Neutrophil (primary cell): ENCODE results near the gene KIF1C.

Experiments
- H3K27ac ChIP-seq: fragments of 200-600 bp; sonication (generic); 2 replicates; pipeline ENCODE4 v1.5.1; 2016; ENCODE audit warnings: mild to moderate bottlenecking, moderate library complexity
- H3K27me3 ChIP-seq: fragments of 200-600 bp; sonication (generic); 2 replicates; pipeline ENCODE4 v1.6.0; 2016; ENCODE audit warnings: mild to moderate bottlenecking
- H3K36me3 ChIP-seq: fragments of 200-600 bp; sonication (generic); 2 replicates; pipeline ENCODE4 v1.5.1; 2017
- H3K4me1 ChIP-seq, 2 experiments: fragments of 200-600 bp in 1 of 2; sonication (generic) in 1 of 2; 1 replicate in 1 of 2; 2 replicates in 1 of 2; pipeline versions ENCODE4 v1.5.1 to v1.6.1; 2013 to 2016; ENCODE audit warnings: low read depth in 1 of 2, low read length in 1 of 2, mild to moderate bottlenecking in 1 of 2, moderate library complexity in 1 of 2; ENCODE audit not compliant: control insufficient read depth in 1 of 2, insufficient read depth in 1 of 2
- H3K4me3 ChIP-seq, 2 experiments: fragments of 200-600 bp in 1 of 2; sonication (generic) in 1 of 2; 1 replicate in 1 of 2; 2 replicates in 1 of 2; pipeline ENCODE4 v1.5.1; 2013 to 2016; ENCODE audit warnings: low read depth in 1 of 2, low read length in 1 of 2, mild to moderate bottlenecking in 1 of 2, moderate library complexity in 1 of 2
- H3K9me3 ChIP-seq: fragments of 200-600 bp; sonication (generic); 2 replicates; pipeline ENCODE4 v1.5.1; 2016
- TF ChIP-seq, protein P1 (sequence below): fragments of 200-600 bp; sonication (generic); IDR thresholded peaks from 2 replicates; pipeline ENCODE4 v1.5.1; 2016; ENCODE audit warnings: antibody characterized with exemption

Gene KIF1C

DNA sequence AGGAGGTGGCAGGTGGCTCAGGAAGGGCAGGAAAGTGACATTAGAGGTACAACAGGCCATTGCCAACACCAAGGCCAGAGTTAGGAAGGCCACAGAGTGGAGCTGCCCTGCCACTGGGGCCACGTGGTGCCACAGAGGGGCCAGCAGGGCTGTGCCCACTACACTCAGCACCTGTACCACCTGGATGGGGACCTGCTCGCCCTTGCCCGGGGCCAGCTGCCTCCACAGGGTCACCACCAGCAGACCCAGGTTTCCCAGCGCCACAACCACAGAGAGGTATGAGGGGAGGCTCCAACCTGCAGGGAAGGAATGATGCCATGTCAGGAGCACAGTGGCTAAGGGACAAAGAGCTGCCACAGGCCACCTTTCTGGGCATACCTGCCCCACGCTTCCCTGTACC, 36.3 kb downstream of the KIF1C start:
- no peak overlapping the region for H3K27ac ChIP-seq
- H3K36me3 ChIP-seq: no peaks in the 10 kb centered on the region
- no peaks in the 10 kb centered on the region for H3K9me3 ChIP-seq
- H3K4me3 ChIP-seq: no peak overlapping the region
- H3K27me3 ChIP-seq: peaks cover 41% of the 10 kb centered on the region
- TF ChIP-seq, protein P1, sequence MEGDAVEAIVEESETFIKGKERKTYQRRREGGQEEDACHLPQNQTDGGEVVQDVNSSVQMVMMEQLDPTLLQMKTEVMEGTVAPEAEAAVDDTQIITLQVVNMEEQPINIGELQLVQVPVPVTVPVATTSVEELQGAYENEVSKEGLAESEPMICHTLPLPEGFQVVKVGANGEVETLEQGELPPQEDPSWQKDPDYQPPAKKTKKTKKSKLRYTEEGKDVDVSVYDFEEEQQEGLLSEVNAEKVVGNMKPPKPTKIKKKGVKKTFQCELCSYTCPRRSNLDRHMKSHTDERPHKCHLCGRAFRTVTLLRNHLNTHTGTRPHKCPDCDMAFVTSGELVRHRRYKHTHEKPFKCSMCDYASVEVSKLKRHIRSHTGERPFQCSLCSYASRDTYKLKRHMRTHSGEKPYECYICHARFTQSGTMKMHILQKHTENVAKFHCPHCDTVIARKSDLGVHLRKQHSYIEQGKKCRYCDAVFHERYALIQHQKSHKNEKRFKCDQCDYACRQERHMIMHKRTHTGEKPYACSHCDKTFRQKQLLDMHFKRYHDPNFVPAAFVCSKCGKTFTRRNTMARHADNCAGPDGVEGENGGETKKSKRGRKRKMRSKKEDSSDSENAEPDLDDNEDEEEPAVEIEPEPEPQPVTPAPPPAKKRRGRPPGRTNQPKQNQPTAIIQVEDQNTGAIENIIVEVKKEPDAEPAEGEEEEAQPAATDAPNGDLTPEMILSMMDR: no peak
- H3K4me1 ChIP-seq: peaks cover 27 to 30% of the 10 kb centered on the region in 2 experiments

DNA sequence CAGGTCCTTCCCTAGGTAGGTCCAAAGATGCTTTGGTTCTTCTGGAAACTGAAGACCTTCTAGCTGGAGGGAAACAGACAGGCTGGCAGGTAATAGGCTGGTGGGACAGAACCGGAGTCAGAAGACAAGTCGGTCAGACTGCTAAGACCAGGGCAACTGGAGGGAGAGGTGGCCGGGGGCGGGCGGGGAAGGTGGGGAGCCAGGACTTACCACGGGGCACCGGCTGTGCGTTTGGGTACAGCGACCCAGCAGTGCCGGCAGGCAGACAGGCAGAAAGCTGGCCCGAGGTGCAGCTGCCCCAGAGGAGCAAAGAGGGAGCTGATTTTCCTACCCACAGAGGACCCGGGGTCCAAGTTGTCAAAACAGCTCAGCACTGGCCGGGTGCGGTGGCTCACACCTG, 36.9 kb downstream of the KIF1C start:
- Histone ChIP-seq H3K4me1 (peaks cover 21 to 24% of the 10 kb centered on the region in 2 experiments), H3K4me3 (no peak overlapping the region), H3K36me3 (no peaks in the 10 kb centered on the region), H3K9me3 (no peaks in the 10 kb centered on the region), H3K27ac (no peak overlapping the region), H3K27me3 (peaks cover 43% of the 10 kb centered on the region)
- TF ChIP-seq, protein P1: no peak

DNA sequence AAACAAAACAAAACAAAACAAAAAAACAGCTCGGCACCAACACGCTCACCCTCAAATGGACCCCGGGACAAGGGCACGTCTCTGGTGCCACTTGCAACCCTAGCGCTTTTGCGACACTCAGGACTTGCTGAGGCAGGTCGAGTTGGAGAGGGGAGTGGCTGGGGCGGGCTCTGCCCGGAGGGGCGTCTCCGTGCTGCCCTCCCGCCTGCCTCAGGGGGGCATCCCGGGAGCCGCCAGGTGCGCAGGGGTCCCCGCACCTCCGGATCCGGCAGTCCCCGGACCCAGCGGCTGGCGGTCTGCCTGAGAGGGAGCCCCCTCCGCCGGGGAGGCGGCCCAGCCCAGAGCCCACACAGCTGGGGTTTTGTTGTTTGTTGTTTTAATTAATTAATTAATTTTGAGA, 37.6 kb downstream of the KIF1C start, which contains the start of gene SLC52A1:
SLC52A1 (minus strand) TSS at position 112 of the 400 bp plus-strand sequence. CDS start 820 bp downstream, outside the sequence.
- H3K9me3 ChIP-seq: no peaks in the 10 kb centered on the region
- H3K36me3 ChIP-seq: no peaks in the 10 kb centered on the region
- no peak within 1 kb of the TSS for H3K27ac ChIP-seq
- TF ChIP-seq, protein P1: no peak
- H3K4me1 ChIP-seq: peaks cover 14 to 17% of the 10 kb centered on the region in 2 experiments
- peaks cover 49% of the 10 kb centered on the region for H3K27me3 ChIP-seq
- no peak within 1 kb of the TSS for H3K4me3 ChIP-seq

DNA sequence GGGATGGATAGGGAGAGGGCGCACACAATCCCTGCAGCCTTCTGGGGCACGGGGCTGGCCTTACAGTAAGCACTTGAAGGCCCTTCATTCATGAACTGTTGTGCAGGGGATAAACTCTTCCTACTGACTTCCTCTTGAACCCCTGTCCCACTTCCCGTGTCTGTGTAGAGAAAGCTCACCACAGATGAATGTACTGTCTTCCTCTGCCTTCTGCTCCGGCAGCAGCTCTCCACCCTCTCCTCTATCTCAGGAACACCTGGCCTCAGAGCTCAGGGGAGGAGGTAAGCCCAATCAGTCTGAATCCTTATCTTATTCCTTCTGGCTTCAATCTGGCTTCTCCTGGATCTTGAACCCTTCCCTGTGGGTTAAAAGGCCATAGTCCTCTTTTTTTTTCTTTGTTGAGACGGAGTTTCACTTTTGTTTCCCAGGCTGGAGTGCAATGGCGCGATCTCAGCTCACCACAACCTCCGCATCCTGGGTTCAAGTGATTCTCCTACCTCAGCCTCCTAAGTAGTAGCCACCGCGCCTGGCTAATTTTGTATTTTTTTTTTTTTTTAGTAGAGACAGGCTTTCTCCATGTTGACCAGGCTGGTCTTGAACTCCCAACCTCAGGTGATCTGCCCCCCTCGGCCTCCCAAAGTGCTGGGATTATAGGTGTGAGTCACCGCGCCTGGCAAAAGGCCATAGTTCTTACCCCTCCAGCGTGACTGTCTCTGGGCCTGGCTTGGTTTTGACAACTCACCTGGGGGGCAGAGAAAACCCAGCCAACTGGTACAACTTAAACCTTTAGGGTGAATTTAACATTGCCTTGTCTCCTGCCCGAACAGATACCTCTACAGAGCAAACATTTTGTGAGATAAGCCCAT, 44.6 kb downstream of the KIF1C start:
- TF ChIP-seq, protein P1: no peak
- Histone ChIP-seq H3K27me3 (peaks cover 12% of the 10 kb centered on the region), H3K36me3 (no peaks in the 10 kb centered on the region), H3K27ac (no peak overlapping the region), H3K4me1 (no peaks in the 10 kb centered on the region), H3K9me3 (no peaks in the 10 kb centered on the region), H3K4me3 (no peak overlapping the region)

DNA sequence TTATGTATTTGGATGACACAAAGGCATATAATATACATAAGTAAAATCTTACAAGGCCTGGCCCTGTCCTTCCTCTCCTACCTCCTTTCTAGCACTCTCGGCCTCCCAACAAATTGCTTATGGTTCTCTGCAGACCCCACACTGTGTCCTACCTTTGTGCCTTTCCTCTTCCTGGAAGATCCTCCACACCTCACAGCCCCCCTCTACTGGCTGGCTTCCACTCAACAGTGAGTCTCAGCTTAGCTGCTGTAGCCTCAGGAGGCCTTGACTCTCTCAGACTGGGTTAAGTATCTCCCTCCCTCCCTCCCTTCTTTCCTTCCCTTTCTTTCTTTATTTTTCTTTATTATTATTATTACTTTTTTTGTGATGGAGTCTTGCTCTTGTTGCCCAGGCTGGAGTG, 45.8 kb downstream of the KIF1C start:
- no peaks in the 10 kb centered on the region for H3K36me3 ChIP-seq
- TF ChIP-seq, protein P1: no peak
- H3K27me3 ChIP-seq: peaks cover 10% of the 10 kb centered on the region
- H3K4me1 ChIP-seq: no peaks in the 10 kb centered on the region
- H3K4me3 ChIP-seq: no peak overlapping the region
- no peaks in the 10 kb centered on the region for H3K9me3 ChIP-seq
- no peak overlapping the region for H3K27ac ChIP-seq
